SK-N-SH (cell line): ENCODE data around the gene CD63. TPM values are rescaled to one million over a fixed set of nuclear protein-coding genes. Genes with fewer than 3 reads are reported as not detected.
A peak's percentile ranks its signal among the peaks of the same experiment; 100 is the strongest.

Experiments used
- CTCF ChIA-PET: fragments of 300-600, 350-600 bp; formaldehyde crosslinking; extraction: SDS; loops from one replicate; lab custom pipeline; 2021; lab: Yijun Ruan, JAX
- POLR2A ChIA-PET: fragments of 350-600 bp; sonication (Branson Sonifier 250); formaldehyde crosslinking; extraction: SDS; loops from one replicate; lab custom pipeline; 2020; ENCODE audit warnings: antibody characterized with exemption, inconsistent platforms; lab: Yijun Ruan, JAX
- DNase-seq: peaks from one replicate; pipeline ENCODE4 v3.0.0; 2012
- H2AFZ ChIP-seq: fragments of 200-600 bp; sonication (generic); 2 replicates; pipeline ENCODE4 v1.8.1; 2016; ENCODE audit warnings: antibody characterized with exemption, mild to moderate bottlenecking, low read depth
- H3F3A ChIP-seq: fragments of 200-600 bp; sonication (generic); replicated peaks from 2 replicates; pipeline ENCODE3; 2016; ENCODE audit warnings: antibody characterized with exemption, mild to moderate bottlenecking; ENCODE audit not compliant: insufficient read depth
- H3K27ac ChIP-seq, 2 experiments: fragments of 200-500 bp in 1 of 2; fragments of 200-600 bp in 1 of 2; sonication (Bioruptor generic) in 1 of 2; sonication (generic), shearing (Covaris generic) in 1 of 2; 2 replicates each; pipeline versions ENCODE4 v1.5.1 to v1.6.1; 2014 to 2016; ENCODE audit warnings: low read depth in 2 of 2, inconsistent platforms in 1 of 2, low read length in 1 of 2, mild to moderate bottlenecking in 1 of 2, mixed read lengths in 1 of 2
- H3K27me3 ChIP-seq: fragments of 200-600 bp; sonication (generic), shearing (Covaris generic); 2 replicates; pipeline ENCODE4 v1.6.1; 2016; ENCODE audit warnings: mixed run types; ENCODE audit not compliant: insufficient read depth
- H3K36me3 ChIP-seq, 2 experiments: fragments of 200-500 bp in 1 of 2; fragments of 200-600 bp in 1 of 2; sonication (Bioruptor generic) in 1 of 2; sonication (generic) in 1 of 2; replicated peaks in 1 of 2; 2 replicates each; pipeline versions ENCODE3 to v1.5.1; 2014 to 2016; ENCODE audit warnings: low read length in 1 of 2, mild to moderate bottlenecking in 1 of 2; ENCODE audit not compliant: insufficient read depth in 2 of 2, control insufficient read depth in 1 of 2
- H3K4me1 ChIP-seq, 2 experiments: fragments of 200-500 bp in 1 of 2; fragments of 200-600 bp in 1 of 2; sonication (Bioruptor generic) in 1 of 2; sonication (generic), shearing (Covaris generic) in 1 of 2; 2 replicates each; pipeline versions ENCODE4 v1.5.1 to v1.6.1; 2014 to 2016; ENCODE audit warnings: low read depth in 1 of 2, low read length in 1 of 2, mixed run types in 1 of 2; ENCODE audit not compliant: insufficient read depth in 2 of 2, control insufficient read depth in 1 of 2
- H3K4me2 ChIP-seq: fragments of 200-600 bp; sonication (generic), shearing (Covaris generic); 2 replicates; pipeline ENCODE4 v1.6.1; 2017; ENCODE audit warnings: mixed run types
- H3K4me3 ChIP-seq, 2 experiments: fragments of 200-500 bp in 1 of 2; fragments of 200-600 bp in 1 of 2; sonication (Bioruptor generic) in 1 of 2; sonication (generic), shearing (Covaris generic) in 1 of 2; 2 replicates each; pipeline versions ENCODE4 v1.5.1 to v1.8.1; 2014 to 2016; ENCODE audit warnings: low read depth in 2 of 2, inconsistent platforms in 1 of 2, low read length in 1 of 2, mild to moderate bottlenecking in 1 of 2, mixed read lengths in 1 of 2, moderate library complexity in 1 of 2
- H3K79me2 ChIP-seq: fragments of 200-600 bp; sonication (generic); 2 replicates; pipeline ENCODE4 v1.8.1; 2017; ENCODE audit warnings: mild to moderate bottlenecking; ENCODE audit not compliant: insufficient read depth
- H3K9ac ChIP-seq: fragments of 200-600 bp; sonication (generic); 2 replicates; pipeline ENCODE4 v1.6.1; 2017; ENCODE audit warnings: mixed run types
- H3K9me2 ChIP-seq: fragments of 200-600 bp; sonication (generic); 2 replicates; pipeline ENCODE4 v1.6.1; 2017; ENCODE audit warnings: mixed run types
- H3K9me3 ChIP-seq: fragments of 200-600 bp; sonication (generic); 2 replicates; pipeline ENCODE4 v1.6.1; 2017; ENCODE audit warnings: mixed run types, mild to moderate bottlenecking, moderate library complexity
- H4K20me1 ChIP-seq: fragments of 200-600 bp; sonication (generic); 2 replicates; pipeline ENCODE4 v1.6.1; 2017; ENCODE audit warnings: mild to moderate bottlenecking, mixed run types; ENCODE audit not compliant: insufficient read depth
- ELF1 ChIP-seq: IDR thresholded peaks from 2 replicates; pipeline ENCODE4 v1.4.0; 2012
- GABPA ChIP-seq: IDR thresholded peaks from 2 replicates; pipeline ENCODE4 v1.4.0; 2012; ENCODE audit warnings: low read depth, mild to moderate bottlenecking
- MAX ChIP-seq: IDR thresholded peaks from 2 replicates; pipeline ENCODE4 v1.4.0; 2012; ENCODE audit warnings: low read depth
- NRF1 ChIP-seq: IDR thresholded peaks from 2 replicates; pipeline ENCODE4 v1.6.1; 2012; ENCODE audit warnings: low read depth, mild to moderate bottlenecking, low read length
- RAD21 ChIP-seq: IDR thresholded peaks from 2 replicates; pipeline ENCODE4 v1.6.1; 2012; ENCODE audit warnings: mild to moderate bottlenecking, low read length
- REST ChIP-seq: IDR thresholded peaks from 2 replicates; pipeline ENCODE4 v1.6.1; 2012; ENCODE audit warnings: mild to moderate bottlenecking, low read depth, low read length, moderate library complexity
- TCF12 ChIP-seq: IDR thresholded peaks from 2 replicates; pipeline ENCODE4 v1.4.0; 2012
- TEAD4 ChIP-seq: IDR thresholded peaks from 2 replicates; pipeline ENCODE4 v1.4.0; 2012; ENCODE audit warnings: mild to moderate bottlenecking, borderline replicate concordance; ENCODE audit not compliant: insufficient read depth
- USF1 ChIP-seq: IDR thresholded peaks from 2 replicates; pipeline ENCODE4 v1.4.0; 2012; ENCODE audit warnings: low read depth, borderline replicate concordance
- WGBS: methylation state at CpG from one replicate; pipeline ENCODE4 v1.1.6; 2017; ENCODE audit warnings: low lambda C conversion rate; 5-methylcytosine and 5-hydroxymethylcytosine counted together
- polyA plus RNA-seq, 3 experiments: library from polyadenylated mRNA; depleted of rRNA; stranded (reverse); fragments of >200 nt; gene quantifications; 2 replicates each; pipeline ENCODE4 v1.2.3, GENCODE V29; 2012

Gene CD63
- polyA plus RNA-seq, 1 of the 3 experiments (the other 2 are of a cell fraction): 1,465 TPM

GRCh38 chr12:55700255-55701018 lies 28.4 kb downstream of the CD63 start:
- H3K9me2 ChIP-seq: no peaks in the 10 kb centered on the region
- no peaks in the 10 kb centered on the region for H4K20me1 ChIP-seq
- H3F3A ChIP-seq: no peaks in the 10 kb centered on the region
- H3K79me2 ChIP-seq: no peaks in the 10 kb centered on the region
- TF ChIP-seq RAD21: no peak
- no peak for TF ChIP-seq NRF1
- no peak for TF ChIP-seq TEAD4
- TF ChIP-seq ELF1: no peak
- TF ChIP-seq TCF12: no peak
- TF ChIP-seq USF1: no peak
- DNase-seq: peak; percentile 53
- no peaks in the 10 kb centered on the region for H3K27me3 ChIP-seq
- POLR2A ChIA-PET: interaction anchor here (1.0 kb wide), 1 partner anchor 15 kb away, joined by 3 read pairs; the partner anchor contains the start of gene BLOC1S1
- H2AFZ ChIP-seq: no peak overlapping the region
- CTCF ChIA-PET: interaction anchor here (0.9 to 2.0 kb wide), 3 partner anchors 12 to 54 kb away, joined by 3 to 5 read pairs (median 3); a partner anchor contains a TSS
- WGBS: 67% methylated on average over 10 of the region's 21 CpGs
- H3K36me3 ChIP-seq: no peaks in the 10 kb centered on the region
- peaks cover 0 to 3% of the 10 kb centered on the region in 2 experiments; a peak in 1 of 4 replicates for H3K4me1 ChIP-seq
- H3K27ac ChIP-seq: no peak overlapping the region
- no peak overlapping the region for H3K4me3 ChIP-seq
- no peaks in the 10 kb centered on the region for H3K9me3 ChIP-seq
- no peak overlapping the region for H3K9ac ChIP-seq
- no peak overlapping the region for H3K4me2 ChIP-seq

- H3K4me1 ChIP-seq: peaks cover 0 to 3% of the 10 kb centered on the region in 2 experiments; a peak in 1 of 4 replicates
- no peak overlapping the region for H2AFZ ChIP-seq
- TF ChIP-seq REST (no peak), USF1 (no peak), MAX (no peak), GABPA (no peak)
- ChIA-PET POLR2A (interaction anchor here (1.0 kb wide), 1 partner anchor 16 kb away, joined by 3 read pairs; the partner anchor contains the start of gene BLOC1S1), CTCF (interaction anchor here (0.9 to 2.0 kb wide), 3 partner anchors 11 to 53 kb away, joined by 3 to 5 read pairs (median 3); a partner anchor contains a TSS)
- H3K4me3 ChIP-seq: no peak overlapping the region
- no peaks in the 10 kb centered on the region for H4K20me1 ChIP-seq
- H3K4me2 ChIP-seq: no peak overlapping the region
- no peaks in the 10 kb centered on the region for H3K27me3 ChIP-seq
- no peaks in the 10 kb centered on the region for H3K36me3 ChIP-seq
- H3K9ac ChIP-seq: no peak overlapping the region
- WGBS: 65% methylated on average over 4 of the region's 5 CpGs
- no peak overlapping the region for H3K27ac ChIP-seq
- no peaks in the 10 kb centered on the region for H3K9me2 ChIP-seq
- H3K9me3 ChIP-seq: no peaks in the 10 kb centered on the region
- DNase-seq: no peak
- H3K79me2 ChIP-seq: no peaks in the 10 kb centered on the region
- no peaks in the 10 kb centered on the region for H3F3A ChIP-seq
Measured at GRCh38 chr12:55699471-55700055, 29.2 kb downstream of the CD63 start.
